HG03025 (cell line): ENCODE data around the gene INTS7.

Experiments
- ATAC-seq: cut with Tn5 transposase; IDR thresholded peaks from one replicate; pipeline ENCODE4 v1.9.1; 2021; ENCODE audit warnings: mild to moderate bottlenecking, moderate library complexity; ENCODE audit not compliant: unreplicated experiment, low FRiP score

The INTS7 gene

DNA sequence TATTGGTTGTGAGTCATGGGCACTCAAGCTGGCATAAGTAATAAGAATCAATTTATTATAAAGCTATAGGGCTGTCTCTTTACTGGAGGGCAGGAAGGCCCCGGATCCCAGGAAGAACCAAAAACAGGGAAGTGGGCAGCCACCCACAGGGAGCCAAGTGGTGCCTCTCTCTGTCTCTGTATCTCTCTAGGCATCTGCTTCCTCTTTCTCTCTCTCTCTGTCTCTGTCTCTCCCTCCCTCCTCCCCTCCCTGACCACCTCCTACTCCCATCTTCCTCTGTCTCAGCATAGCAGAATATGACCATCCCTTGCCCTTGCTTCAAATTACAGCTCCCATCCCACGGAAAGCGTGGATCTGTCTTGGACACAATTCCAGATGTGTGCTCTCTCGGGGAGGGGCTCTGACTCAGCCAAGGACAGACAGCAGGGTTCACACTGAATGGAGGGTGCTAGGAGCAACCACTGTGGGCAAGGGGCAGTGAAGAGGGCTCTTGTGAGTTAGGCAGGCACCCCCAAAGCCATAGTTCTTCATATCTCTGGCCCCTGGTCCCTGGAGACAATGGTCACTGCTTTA, 124.4 kb downstream of the INTS7 start:
- ATAC-seq: no peak

DNA sequence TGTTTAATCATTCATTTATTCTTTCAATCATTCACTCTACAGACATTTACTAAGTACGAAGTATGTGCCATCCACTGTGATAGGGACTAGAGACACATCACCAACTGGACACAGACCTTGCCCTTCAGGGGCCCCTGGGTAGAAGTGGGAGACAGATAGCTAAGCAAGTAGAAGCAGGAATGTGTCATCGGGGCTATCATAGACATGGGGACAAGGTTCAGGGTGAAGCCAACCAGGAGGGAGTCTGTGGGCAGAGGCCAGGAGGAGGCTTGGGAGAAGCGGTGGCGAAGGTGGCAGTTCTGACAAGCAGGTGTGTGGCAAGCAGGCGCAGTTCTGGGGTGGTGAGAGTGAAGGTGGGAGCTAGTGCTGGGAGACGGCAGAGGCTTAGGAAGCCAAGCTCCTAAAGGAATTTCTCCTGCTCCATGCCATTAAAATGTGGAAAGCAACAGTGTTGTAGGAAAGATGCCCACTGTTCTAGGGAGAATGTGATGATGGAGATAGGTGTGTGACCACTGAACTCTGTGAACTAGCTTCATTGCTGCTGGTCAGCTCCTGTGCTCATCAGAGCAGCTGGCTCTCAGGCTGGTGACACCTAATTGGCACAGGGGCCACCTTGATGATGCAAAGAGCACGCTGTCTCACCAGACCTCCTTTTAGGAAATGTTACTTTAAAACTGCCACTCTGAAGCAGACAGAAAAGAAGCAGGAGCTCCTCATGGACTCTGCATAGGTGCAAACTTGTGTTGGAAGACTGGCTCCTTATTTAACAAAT, 125.1 kb downstream of the INTS7 start:
- ATAC-seq: no peak

DNA sequence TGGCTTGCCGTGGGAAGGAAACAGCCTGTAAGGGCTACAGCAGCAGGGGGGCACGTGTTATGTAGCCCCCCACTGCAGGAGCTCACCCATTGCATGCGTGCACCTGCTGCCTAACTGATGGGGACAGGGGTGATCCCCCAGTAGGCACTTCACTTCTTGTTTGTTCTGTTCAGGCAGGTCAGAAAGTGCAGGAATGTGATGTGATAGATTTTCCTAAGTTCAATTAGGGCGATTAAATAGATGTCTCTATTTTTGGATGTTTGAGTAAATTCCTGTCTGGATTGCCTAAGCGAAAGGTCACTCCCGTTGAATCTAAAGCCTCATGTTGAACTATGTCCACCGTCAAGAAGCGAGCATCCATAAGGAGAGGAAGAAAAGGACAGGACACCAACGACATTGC, 126.0 kb downstream of the INTS7 start:
- no peak for ATAC-seq

DNA sequence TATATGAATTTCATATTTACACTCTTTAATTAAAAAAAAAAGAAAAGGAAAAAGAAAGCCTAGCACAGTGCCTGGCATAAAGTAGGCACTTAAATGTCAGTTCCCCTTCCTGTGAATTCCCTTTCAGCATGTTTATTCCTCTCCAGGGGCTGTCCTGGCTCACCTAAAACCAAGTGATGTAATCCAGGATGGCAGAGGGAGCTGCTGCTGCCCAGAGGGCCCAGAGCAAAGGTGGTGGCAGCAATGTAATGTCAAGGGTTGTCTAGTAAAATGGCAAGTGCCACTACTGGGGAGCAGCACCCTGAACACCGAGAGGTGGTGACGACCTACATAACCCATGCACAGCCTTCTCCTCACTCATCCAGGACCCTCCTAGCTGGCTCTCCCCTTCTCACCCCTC, 126.4 kb downstream of the INTS7 start:
- no peak for ATAC-seq

DNA sequence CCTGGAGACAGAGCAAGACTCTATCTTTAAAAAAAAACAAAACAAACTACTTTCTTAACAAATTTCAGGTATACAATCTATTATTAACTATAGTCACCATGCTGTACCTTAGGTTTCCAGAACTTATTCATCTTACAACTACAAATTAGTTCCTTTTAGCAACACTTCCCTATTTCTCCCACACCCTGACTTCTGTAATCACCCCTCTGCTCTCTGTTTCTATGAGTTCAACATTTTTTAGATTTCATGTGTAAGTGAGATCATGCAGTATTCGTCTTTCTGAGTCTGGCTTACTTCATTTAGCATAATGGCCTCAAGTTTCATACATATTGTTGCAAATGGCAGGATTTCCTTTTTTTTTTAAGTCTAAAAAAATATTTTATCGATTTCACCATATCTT, 126.9 kb downstream of the INTS7 start:
- ATAC-seq: no peak

DNA sequence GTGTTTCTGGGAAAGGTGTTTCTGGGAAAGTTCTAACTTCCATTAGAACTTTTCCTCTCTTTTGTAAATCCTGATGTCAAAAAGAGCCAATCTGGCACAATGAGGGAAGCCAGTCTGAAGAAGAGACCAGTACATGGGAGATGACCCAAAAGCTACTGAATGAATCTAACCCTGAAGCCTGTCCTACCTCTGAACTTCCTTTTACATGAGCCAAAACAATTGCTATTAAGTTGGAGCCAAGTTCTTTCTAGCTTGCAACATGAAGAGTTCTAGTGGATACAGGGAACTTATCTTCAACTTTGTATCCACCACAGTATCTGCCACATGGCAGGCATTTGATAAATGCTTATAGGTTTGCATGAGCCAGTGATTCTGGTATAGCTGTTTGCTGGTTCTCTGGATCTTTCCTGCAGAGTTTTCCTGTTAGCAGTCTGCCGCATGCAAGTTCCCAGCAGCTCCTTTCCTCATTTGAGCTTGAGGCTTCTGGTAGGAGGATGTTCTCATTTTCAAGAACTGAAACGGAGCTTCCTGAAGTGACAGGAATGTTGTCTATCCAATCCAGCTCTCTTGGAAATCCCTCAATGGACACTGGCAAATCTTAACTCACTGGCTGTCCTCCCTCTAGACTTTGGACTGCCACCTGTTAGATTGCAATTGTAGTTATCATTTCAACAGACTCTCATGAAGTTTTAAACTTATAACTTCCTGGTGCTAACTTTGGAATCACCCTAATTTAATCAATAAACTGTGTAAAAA, 131.7 kb downstream of the INTS7 start:
- ATAC-seq: no peak

DNA sequence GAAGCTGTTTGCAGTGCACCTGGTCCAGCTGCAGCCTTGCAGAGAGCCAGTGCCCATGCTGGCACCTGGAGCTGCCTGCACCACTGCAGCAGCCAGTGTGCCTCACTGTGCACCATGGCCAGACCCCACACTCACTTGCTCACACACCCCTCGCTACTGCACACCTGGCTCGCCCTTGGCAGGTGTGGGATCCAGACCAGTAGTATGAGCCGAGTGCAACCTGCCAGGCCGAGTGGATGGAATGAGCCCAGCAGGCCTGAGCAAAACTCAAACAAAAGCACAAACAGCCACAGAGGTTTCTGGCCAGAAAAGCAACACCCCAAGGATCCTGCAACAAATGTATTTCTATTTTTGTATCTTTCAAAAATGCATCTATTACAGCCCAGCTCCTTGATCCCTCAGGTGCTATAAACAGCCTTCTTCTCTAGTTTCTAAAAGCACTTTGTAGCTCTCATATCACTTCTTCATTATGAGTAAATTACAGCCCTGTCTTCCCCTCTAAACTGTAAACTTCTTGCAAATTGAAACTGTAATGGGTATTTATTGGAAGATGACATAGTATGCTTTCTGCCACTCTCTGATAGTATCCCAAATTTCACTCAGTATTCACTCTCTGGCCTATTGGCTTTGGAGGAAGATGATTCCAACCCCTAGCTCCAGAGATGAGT, 132.6 kb downstream of the INTS7 start:
- ATAC-seq: no peak

DNA sequence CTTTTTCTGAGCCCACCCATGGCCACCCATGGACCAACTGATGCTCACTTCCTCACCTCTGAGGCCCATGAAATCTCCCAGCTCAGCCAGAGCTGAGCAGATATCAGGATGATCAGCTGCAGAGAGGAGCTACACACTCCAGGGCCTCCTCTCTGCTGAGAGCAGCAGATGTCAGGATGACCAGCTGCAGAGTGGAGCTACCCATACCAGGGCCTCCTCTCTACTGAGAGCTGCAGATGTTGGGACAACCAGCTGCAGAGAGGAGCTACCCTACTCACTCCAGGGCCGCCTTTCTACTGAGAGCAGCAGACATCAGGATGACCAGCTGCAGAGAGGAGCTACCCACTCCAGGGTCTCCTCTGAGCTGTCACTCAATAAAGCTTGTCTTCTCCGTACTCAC, 133.4 kb downstream of the INTS7 start:
- ATAC-seq: no peak

DNA sequence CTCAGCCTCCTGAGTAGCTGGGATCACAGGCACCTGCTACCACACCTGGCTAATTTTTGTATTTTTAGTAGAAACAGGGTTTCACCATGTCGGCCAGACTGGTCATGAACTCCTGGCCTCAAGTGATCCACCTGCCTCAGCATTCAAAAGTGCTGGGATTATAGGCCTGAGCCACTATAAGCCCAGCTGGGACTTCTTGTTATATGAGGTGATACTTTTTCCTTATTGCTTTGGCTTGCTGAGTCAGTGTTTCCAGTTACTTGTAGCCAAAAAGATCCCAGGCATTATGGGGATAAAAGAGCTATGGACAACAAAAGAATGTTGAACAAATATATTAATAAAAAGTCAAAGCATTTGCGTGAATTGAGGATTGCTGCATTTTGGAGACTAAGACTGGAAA, 134.9 kb downstream of the INTS7 start:
- no peak for ATAC-seq

DNA sequence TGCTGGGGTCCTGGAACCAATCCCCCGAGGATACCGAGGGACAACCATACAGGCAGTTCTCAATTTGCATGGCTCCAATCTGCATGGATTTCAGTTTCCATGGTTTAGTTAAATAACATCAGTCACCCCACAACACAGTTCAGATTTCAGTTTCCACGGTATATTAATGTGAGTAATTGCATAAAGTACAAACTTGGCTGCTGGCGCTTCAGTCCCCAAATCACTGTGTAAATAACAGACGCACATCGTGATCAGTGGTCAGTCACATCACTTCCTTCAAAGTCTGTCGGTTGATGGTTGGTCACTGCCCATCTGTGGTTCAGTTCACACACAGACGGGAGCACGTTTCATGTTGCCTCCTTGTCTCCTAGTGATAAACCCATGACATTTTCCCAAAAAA, 138.4 kb downstream of the INTS7 start:
- no peak for ATAC-seq

DNA sequence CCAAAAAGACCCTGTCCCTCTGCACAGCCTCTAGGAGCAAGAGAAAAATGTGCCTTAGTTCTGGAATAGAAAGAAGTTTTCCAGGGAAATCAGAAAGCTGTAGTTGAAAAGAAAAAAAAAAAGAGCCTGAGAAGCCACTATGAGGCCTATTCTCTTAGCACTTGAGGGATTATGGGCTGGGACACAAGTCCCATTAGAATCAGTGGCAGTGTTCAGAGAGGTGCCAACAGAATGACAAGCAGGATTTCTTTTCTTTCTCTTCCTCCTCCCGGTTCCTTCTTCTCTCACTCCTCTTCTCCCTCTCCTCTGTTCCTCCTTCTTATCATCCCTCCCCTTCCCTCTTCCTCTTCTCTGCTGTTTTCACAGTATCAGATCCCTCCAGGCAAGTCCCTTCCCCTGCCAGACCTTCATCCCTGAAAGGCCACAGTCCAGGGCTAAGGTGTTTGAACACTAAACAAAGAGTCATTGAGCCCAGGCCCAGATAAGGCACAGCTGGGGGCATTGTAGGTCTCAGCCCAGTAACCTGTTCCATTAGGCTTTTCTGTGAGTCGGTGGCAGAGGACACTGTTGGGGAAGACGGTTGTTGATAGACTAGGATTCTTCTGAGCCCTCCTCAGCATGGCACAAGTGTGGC, 140.1 kb downstream of the INTS7 start:
- ATAC-seq: no peak

DNA sequence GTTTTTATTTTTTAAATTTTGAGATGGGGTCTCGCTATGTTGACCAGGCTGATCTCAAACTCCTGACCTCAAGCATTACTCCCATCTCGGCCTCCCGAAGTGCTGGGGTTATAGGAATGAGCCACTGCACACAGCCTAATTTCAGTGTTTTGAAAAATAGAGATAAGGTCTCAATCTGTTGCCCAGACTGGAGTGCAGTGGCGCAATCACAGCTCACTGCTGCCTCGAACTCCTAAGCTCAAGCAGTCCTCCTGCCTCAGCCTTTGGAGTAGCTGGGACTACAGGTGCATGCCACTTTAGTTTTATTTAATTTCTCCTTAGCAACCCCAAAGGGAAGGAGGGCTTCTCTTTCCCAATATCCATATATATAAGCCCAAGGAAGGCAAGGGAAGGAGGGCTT, 141.0 kb downstream of the INTS7 start:
- ATAC-seq: no peak

DNA sequence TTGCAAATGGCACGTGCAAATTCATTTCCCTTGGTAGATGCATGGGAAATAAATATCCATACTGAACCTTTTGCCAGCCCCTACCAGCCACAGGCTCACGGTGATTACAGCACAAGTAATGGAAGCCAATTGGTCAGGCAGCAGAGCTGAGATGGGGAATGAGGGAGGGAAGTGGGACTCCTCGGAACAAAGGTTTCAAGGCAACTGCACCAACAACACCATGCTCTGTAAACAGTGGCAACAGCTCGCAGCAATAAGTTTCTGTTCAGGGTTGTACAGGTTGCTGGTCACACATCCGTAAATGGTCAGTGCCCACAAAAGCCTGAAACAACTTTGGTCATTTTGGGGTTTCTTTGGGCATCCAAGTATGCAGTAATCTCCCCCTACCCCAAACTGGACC, 142.1 kb downstream of the INTS7 start:
- ATAC-seq: no peak

DNA sequence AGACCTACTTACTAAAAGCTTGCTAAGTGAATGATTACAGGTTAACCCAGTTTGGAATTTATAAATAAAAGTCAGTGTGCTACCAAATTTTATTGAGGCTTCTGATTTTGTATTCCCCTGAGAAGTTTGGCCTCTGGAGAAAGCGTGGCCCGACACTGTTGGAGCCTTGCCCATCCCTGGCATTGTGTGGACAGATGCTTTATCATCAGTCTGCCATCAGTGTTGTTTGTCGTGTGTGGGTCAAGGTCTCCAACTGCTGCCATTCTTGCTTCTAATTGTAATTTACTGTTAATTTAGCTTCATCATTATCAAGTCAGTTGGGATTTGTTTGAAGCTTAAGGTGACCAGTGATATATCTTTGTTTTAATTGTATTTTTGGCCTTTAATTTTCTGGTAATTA, 142.8 kb downstream of the INTS7 start:
- ATAC-seq: no peak

DNA sequence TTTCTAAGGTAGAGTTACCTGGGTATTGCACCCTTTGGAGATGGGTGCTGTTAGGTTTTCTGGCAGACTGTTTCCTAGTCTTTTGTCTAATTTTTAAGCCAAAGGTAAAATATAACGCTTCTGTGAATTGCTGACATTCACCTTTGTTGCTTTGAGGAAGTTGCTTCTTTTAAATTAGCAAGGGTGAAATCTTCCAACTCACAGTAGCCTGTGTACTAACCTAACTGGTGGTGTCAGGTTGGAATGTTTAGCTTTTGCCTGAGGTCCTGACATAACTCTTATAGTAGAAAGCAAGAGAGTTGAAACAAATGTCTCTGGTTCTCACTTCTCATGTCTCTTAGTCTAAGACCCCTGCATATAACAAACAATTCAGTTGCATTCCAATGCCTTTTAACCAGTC, 143.6 kb downstream of the INTS7 start:
- no peak for ATAC-seq
